GM12878 (cell line): ENCODE results near the gene AFTPH. TPM values are rescaled to one million over a fixed set of nuclear protein-coding genes. Genes with fewer than 3 reads are reported as not detected.

Experiments used
- ATAC-seq: fragments of 200-7000 bp; cut with Tn5 transposase; 3 replicates; pipeline ENCODE4 v1.9.1; 2020; ENCODE audit warnings: mild to moderate bottlenecking, moderate library complexity
- BruUV-seq: library from RNA; stranded (reverse); fragments of 400-500 nt; replicated peaks from 2 replicates; lab custom pipeline; 2021; lab: Mats Ljungman, UMichigan
- CTCF ChIA-PET: fragments of 300-600 bp; sonication (Branson Sonifier 250); formaldehyde crosslinking; extraction: SDS; loops from one replicate; lab custom pipeline; 2021; ENCODE audit warnings: inconsistent platforms; lab: Yijun Ruan, JAX
- POLR2A ChIA-PET: fragments of 350-600 bp; formaldehyde crosslinking; extraction: SDS; loops from one replicate; lab custom pipeline; 2021; ENCODE audit warnings: inconsistent platforms; lab: Charles Lee
- RAD21 ChIA-PET: fragments of 300-600 bp; sonication (Branson Sonifier 250); formaldehyde crosslinking; loops from one replicate; lab custom pipeline; 2023; ENCODE audit warnings: antibody characterized with exemption; ENCODE audit not compliant: unreplicated experiment; lab: Charles Lee
- SMC1A ChIA-PET: fragments of 300-600 bp; sonication (Branson Sonifier 250); formaldehyde crosslinking; loops from one replicate; lab custom pipeline; 2023; ENCODE audit not compliant: unreplicated experiment, uncharacterized antibody; lab: Charles Lee
- DNase-seq: peaks from one replicate; pipeline ENCODE4 v3.0.0-alpha.2; 2011; ENCODE audit warnings: low read depth, low spot score
- FAIRE-seq: peaks from 3 replicates; lab custom pipeline; 2011; peaks lifted over from hg19 to GRCh38; lab: Jason Lieb, UNC
- H2AFZ ChIP-seq: 2 replicates; pipeline ENCODE4 v1.6.0; 2011; ENCODE audit warnings: low read depth, low read length, control low read depth; ENCODE audit not compliant: control insufficient read depth
- H3K27ac ChIP-seq: 2 replicates; pipeline ENCODE4 v1.5.1; 2011; ENCODE audit warnings: control low read depth; ENCODE audit not compliant: control insufficient read depth, insufficient read depth
- H3K27me3 ChIP-seq, 2 experiments: replicated peaks in 1 of 2; 2 replicates each; pipeline versions ENCODE4 v1.6.0 to v1.6.1; 2011; ENCODE audit warnings: low read length in 1 of 2; ENCODE audit not compliant: control insufficient read depth in 2 of 2, insufficient read depth in 2 of 2
- H3K36me3 ChIP-seq, 2 experiments: 2 replicates each; pipeline ENCODE4 v1.5.1; 2011; ENCODE audit warnings: low read length in 1 of 2; ENCODE audit not compliant: control insufficient read depth in 2 of 2, insufficient read depth in 2 of 2
- H3K4me1 ChIP-seq: 2 replicates; pipeline ENCODE4 v1.6.1; 2011; ENCODE audit warnings: mild to moderate bottlenecking, low read length, moderate library complexity, mixed read lengths; ENCODE audit not compliant: control insufficient read depth, insufficient read depth
- H3K4me2 ChIP-seq: 2 replicates; pipeline ENCODE4 v1.6.0; 2011; ENCODE audit warnings: control low read depth; ENCODE audit not compliant: control insufficient read depth, insufficient read depth
- H3K4me3 ChIP-seq: fragments of 200-600 bp; sonication (generic); 2 replicates; pipeline ENCODE4 v1.5.1; 2016
- H3K79me2 ChIP-seq: 2 replicates; pipeline ENCODE4 v1.6.0; 2011; ENCODE audit warnings: low read length; ENCODE audit not compliant: control insufficient read depth, insufficient read depth
- H3K9ac ChIP-seq: 2 replicates; pipeline ENCODE4 v1.8.0; 2011; ENCODE audit warnings: low read length, control low read depth, mixed read lengths; ENCODE audit not compliant: control insufficient read depth, insufficient read depth
- H3K9me3 ChIP-seq: replicated peaks from 3 replicates; pipeline ENCODE4 v1.5.1; 2011; ENCODE audit warnings: mild to moderate bottlenecking, low read length; ENCODE audit not compliant: control insufficient read depth, insufficient read depth
- H4K20me1 ChIP-seq: 2 replicates; pipeline ENCODE4 v1.6.0; 2011; ENCODE audit not compliant: control insufficient read depth, insufficient read depth
- ATF7 ChIP-seq: fragments of 450-650 bp; IDR thresholded peaks from 2 replicates; pipeline ENCODE4 v1.6.1; 2016; ENCODE audit warnings: low read depth, mild to moderate bottlenecking
- CBX5 ChIP-seq: sonication (generic); IDR thresholded peaks from 2 replicates; pipeline ENCODE4 v1.6.1; 2016; ENCODE audit warnings: low read depth, moderate library complexity, mild to moderate bottlenecking, inconsistent platforms
- CHD1 ChIP-seq: IDR thresholded peaks from 2 replicates; pipeline ENCODE4 v1.6.1; 2012; ENCODE audit warnings: low read depth, low read length, improper control_type of control experiment
- CREM ChIP-seq: IDR thresholded peaks from 2 replicates; pipeline ENCODE4 v1.6.1; 2014; ENCODE audit warnings: antibody characterized with exemption, low read depth
- IKZF1 ChIP-seq: fragments of 450-650 bp; conservative IDR thresholded peaks from 2 replicates; pipeline ENCODE4 v1.6.1; 2017; ENCODE audit warnings: antibody characterized with exemption, mild to moderate bottlenecking
- MXI1 ChIP-seq: fragments of 150-350 bp; IDR thresholded peaks from 2 replicates; pipeline ENCODE4 v1.6.1; 2011; ENCODE audit warnings: low read depth, mild to moderate bottlenecking, inconsistent platforms, low read length, improper control_type of control experiment
- NR2C2 ChIP-seq: IDR thresholded peaks from 2 replicates; pipeline ENCODE4 v1.6.1; 2011; ENCODE audit warnings: borderline replicate concordance, low read depth; ENCODE audit not compliant: control insufficient read depth, insufficient read length
- PAX5 ChIP-seq: IDR thresholded peaks from 2 replicates; pipeline ENCODE4 v1.6.1; 2011; ENCODE audit warnings: low read depth, low read length, borderline replicate concordance
- POLR2A ChIP-seq: IDR thresholded peaks from 2 replicates; pipeline ENCODE4 v1.6.1; 2011; ENCODE audit warnings: low read depth, mild to moderate bottlenecking, low read length
- YY1 ChIP-seq: IDR thresholded peaks from 2 replicates; pipeline ENCODE4 v1.6.1; 2011; ENCODE audit warnings: low read depth, mild to moderate bottlenecking, low read length
- ZNF207 ChIP-seq: fragments of 450-650 bp; IDR thresholded peaks from 2 replicates; pipeline ENCODE4 v1.6.1; 2014; ENCODE audit warnings: antibody characterized with exemption, mild to moderate bottlenecking, borderline replicate concordance
- ZSCAN29 ChIP-seq: fragments of 450-650 bp; IDR thresholded peaks from 2 replicates; pipeline ENCODE4 v1.6.1; 2017; ENCODE audit warnings: mild to moderate bottlenecking, moderate library complexity
- in situ Hi-C: fragments of 300-500 bp; cut with MboI; formaldehyde crosslinking; loops from 9 replicates; pipeline ENCODE4 v1.14.3; 2018; ENCODE audit warnings: mixed read lengths
- intact Hi-C: fragments of 100-400 bp; cut with micrococcal nuclease; formaldehyde crosslinking; loops from one replicate; pipeline ENCODE4 v1.14.2; 2022; ENCODE audit not compliant: unreplicated experiment
- polyA plus RNA-seq, 11 experiments: library from polyadenylated mRNA; depleted of rRNA in 4 of 11; unstranded in 6 of 11; stranded (reverse) in 5 of 11; fragments of >200 nt; fragmentation: Nextera tagmentation in 4 of 11; fragmentation: Illumina TruSeq in 1 of 11; extraction: Ambion mirVana in 4 of 11; extraction: Trizol in 1 of 11; gene quantifications; 1 replicate in 1 of 11; 2 replicates in 10 of 11; pipeline versions ENCODE4 v1.2.1 to v1.2.3, GENCODE V29; 2011 to 2016; ENCODE audit warnings: inconsistent platforms in 2 of 11, missing spikeins in 2 of 11, low read depth in 1 of 11
- total RNA-seq, 4 experiments: library from RNA; depleted of rRNA in 3 of 4; stranded (reverse); fragments of >200 nt in 3 of 4; fragmentation: Illumina TruSeq in 1 of 4; extraction: Trizol in 1 of 4; gene quantifications; 2 replicates each; pipeline versions ENCODE4 v1.2.1 to v1.2.3, GENCODE V29; 2013 to 2021
- TF ChIP-seq, protein P1 (sequence below), 3 experiments: IDR thresholded peaks in 2 of 3; conservative IDR thresholded peaks in 1 of 3; 2 replicates each; pipeline ENCODE4 v1.5.1; 2011; ENCODE audit warnings: low read depth in 3 of 3, low read length in 3 of 3, mild to moderate bottlenecking in 3 of 3, control low read depth in 2 of 3, moderate library complexity in 2 of 3, inconsistent platforms in 1 of 3, mixed read lengths in 1 of 3; ENCODE audit not compliant: control insufficient read depth in 2 of 3, insufficient read depth in 1 of 3; ENCODE audit errors: extremely low read depth in 1 of 3
- TF ChIP-seq, protein P2 (sequence below): fragments of 150-350 bp; IDR thresholded peaks from 2 replicates; pipeline ENCODE4 v1.6.1; 2014; ENCODE audit warnings: mild to moderate bottlenecking, low read depth, low read length
- TF ChIP-seq, protein P3 (sequence below): fragments of 450-650 bp; IDR thresholded peaks from 2 replicates; pipeline ENCODE4 v1.6.1; 2017; ENCODE audit warnings: borderline replicate concordance
- TF ChIP-seq, protein P4 (sequence below): IDR thresholded peaks from 2 replicates; pipeline ENCODE4 v1.6.1; 2011; ENCODE audit warnings: borderline replicate concordance, low read depth, mild to moderate bottlenecking, moderate library complexity, low read length; ENCODE audit not compliant: insufficient read depth, poor library complexity, severe bottlenecking

The AFTPH gene
- total and polyA plus RNA-seq, 10 of the 15 experiments (the other 5 are each of a cell fraction or from before 2014, with no cell fraction given) = 25.6 to 77.3 (median 39.5) TPM

DNA sequence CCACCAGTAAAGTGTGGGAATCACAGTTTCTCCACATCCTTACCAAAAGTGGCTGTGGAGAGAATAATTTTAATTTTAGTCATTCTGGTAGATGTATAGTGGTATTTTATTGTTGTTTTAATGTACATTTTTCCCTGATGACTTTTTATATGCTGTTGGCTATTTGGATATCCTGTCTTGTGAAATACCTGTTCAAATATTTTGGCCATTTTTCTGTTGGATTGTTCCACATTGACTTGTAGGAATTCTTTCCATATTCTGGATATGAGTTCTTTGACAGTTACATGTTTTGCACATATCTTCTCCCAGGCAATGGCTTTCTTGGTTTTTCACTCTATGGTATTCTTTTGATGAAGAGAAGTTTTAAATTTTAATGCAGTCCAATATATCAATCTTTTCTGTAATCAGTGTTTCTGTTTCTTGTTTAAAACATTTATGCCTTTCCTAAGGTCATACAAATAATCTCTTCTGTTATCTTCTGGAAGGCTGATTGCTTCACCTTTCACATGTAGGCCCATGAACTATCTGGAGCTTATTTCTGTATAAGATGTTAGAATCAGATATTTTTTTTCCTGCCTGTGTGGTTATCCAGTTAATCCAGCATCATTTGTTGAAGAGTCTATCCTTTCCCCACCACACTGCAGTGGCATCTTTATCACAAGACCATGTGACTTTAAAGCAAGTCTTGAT lies 19.0 kb downstream of the AFTPH start:
- FAIRE-seq (no peak), DNase-seq (no peak), ATAC-seq (no peak)
- RAD21 ChIA-PET = no interaction called here
- Histone ChIP-seq H3K27me3 (no peaks in the 10 kb centered on the region), H3K9me3 (no peaks in the 10 kb centered on the region), H3K9ac (no peak overlapping the region), H3K4me3 (no peak overlapping the region), H2AFZ (no peak overlapping the region), H3K36me3 (0 out of 4 replicates have a peak, but pooled peaks cover 0 to 7% of the 10 kb centered on the region in 2 experiments)
- TF ChIP-seq NR2C2 (no peak), YY1 (no peak), CHD1 (no peak), POLR2A (no peak), ATF7 (no peak), CBX5 (no peak), CREM (no peak), PAX5 (no peak), MXI1 (no peak), ZNF207 (no peak), IKZF1 (no peak), ZSCAN29 (no peak)
- TF ChIP-seq, protein P1, sequence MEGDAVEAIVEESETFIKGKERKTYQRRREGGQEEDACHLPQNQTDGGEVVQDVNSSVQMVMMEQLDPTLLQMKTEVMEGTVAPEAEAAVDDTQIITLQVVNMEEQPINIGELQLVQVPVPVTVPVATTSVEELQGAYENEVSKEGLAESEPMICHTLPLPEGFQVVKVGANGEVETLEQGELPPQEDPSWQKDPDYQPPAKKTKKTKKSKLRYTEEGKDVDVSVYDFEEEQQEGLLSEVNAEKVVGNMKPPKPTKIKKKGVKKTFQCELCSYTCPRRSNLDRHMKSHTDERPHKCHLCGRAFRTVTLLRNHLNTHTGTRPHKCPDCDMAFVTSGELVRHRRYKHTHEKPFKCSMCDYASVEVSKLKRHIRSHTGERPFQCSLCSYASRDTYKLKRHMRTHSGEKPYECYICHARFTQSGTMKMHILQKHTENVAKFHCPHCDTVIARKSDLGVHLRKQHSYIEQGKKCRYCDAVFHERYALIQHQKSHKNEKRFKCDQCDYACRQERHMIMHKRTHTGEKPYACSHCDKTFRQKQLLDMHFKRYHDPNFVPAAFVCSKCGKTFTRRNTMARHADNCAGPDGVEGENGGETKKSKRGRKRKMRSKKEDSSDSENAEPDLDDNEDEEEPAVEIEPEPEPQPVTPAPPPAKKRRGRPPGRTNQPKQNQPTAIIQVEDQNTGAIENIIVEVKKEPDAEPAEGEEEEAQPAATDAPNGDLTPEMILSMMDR (IDR thresholded peaks at IDR 0.05 in 2 of 3, conservative IDR thresholded peaks at IDR 0.05 in 1 of 3; ENCODE audit: control insufficient read depth in 2 of 3, extremely low read depth in 1 of 3, insufficient read depth in 1 of 3, low read depth in 3 of 3, low read length in 3 of 3) = no peak
- TF ChIP-seq, protein P2, sequence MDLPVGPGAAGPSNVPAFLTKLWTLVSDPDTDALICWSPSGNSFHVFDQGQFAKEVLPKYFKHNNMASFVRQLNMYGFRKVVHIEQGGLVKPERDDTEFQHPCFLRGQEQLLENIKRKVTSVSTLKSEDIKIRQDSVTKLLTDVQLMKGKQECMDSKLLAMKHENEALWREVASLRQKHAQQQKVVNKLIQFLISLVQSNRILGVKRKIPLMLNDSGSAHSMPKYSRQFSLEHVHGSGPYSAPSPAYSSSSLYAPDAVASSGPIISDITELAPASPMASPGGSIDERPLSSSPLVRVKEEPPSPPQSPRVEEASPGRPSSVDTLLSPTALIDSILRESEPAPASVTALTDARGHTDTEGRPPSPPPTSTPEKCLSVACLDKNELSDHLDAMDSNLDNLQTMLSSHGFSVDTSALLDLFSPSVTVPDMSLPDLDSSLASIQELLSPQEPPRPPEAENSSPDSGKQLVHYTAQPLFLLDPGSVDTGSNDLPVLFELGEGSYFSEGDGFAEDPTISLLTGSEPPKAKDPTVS = no peak
- TF ChIP-seq, protein P3, sequence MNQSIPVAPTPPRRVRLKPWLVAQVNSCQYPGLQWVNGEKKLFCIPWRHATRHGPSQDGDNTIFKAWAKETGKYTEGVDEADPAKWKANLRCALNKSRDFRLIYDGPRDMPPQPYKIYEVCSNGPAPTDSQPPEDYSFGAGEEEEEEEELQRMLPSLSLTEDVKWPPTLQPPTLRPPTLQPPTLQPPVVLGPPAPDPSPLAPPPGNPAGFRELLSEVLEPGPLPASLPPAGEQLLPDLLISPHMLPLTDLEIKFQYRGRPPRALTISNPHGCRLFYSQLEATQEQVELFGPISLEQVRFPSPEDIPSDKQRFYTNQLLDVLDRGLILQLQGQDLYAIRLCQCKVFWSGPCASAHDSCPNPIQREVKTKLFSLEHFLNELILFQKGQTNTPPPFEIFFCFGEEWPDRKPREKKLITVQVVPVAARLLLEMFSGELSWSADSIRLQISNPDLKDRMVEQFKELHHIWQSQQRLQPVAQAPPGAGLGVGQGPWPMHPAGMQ = no peak
- TF ChIP-seq, protein P4, sequence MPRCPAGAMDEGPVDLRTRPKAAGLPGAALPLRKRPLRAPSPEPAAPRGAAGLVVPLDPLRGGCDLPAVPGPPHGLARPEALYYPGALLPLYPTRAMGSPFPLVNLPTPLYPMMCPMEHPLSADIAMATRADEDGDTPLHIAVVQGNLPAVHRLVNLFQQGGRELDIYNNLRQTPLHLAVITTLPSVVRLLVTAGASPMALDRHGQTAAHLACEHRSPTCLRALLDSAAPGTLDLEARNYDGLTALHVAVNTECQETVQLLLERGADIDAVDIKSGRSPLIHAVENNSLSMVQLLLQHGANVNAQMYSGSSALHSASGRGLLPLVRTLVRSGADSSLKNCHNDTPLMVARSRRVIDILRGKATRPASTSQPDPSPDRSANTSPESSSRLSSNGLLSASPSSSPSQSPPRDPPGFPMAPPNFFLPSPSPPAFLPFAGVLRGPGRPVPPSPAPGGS = no peak
- TF ChIP-seq, all 136 proteins: peak for 0
- H3K79me2 ChIP-seq = peaks cover 82% of the 10 kb centered on the region
- POLR2A ChIA-PET = no interaction called here
- peaks cover 32% of the 10 kb centered on the region; the same call in 1 of the 2 replicates for H3K4me1 ChIP-seq
- no peak overlapping the region for H3K27ac ChIP-seq
- intact Hi-C loops = no loop called here
- H3K4me2 ChIP-seq = no peak overlapping the region
- CTCF ChIA-PET = interaction anchor here (1.3 kb wide), 1 partner anchor 20 kb away, joined by 3 read pairs; no protein-coding TSS in a partner anchor
- no TSS peak for BruUV-seq
- SMC1A ChIA-PET = interaction anchor here (0.7 to 5.8 kb wide), 5 partner anchors 8 to 41 kb away, joined by 3 to 59 read pairs (median 4); partner anchors contain the start of gene AFTPH
- no peaks in the 10 kb centered on the region; the same call in 1 of the 2 replicates for H4K20me1 ChIP-seq
- in situ Hi-C loops = no loop called here
